GM18861 (cell line): ENCODE data around the gene C6orf47.

Experiments
- ATAC-seq: cut with Tn5 transposase; IDR thresholded peaks from one replicate; pipeline ENCODE4 v1.9.1; 2021; ENCODE audit not compliant: unreplicated experiment

C6orf47 gene

GRCh38 chr6:31662124-31662723 lies 1.6 kb upstream of the C6orf47 start:
- ATAC-seq, result no peak

GRCh38 chr6:31661262-31662123 lies 915 bp upstream of the C6orf47 start:
- no peak for ATAC-seq

- ATAC-seq, result no peak
Observed at GRCh38 chr6:31659649-31660380, 763 bp downstream of the C6orf47 start.

GRCh38 chr6:31658983-31659648 lies 1.5 kb downstream of the C6orf47 start:
- no peak for ATAC-seq

- no peak for ATAC-seq
Observed at GRCh38 chr6:31658158-31658688, 2.4 kb downstream of the C6orf47 start.

GRCh38 chr6:31657406-31658157 lies 3.0 kb downstream of the C6orf47 start:
- ATAC-seq, result no peak

- ATAC-seq, result no peak
Observed at GRCh38 chr6:31655349-31656237, 5.0 kb downstream of the C6orf47 start, which contains the start of gene APOM. TSS of gene APOM (plus strand) at chr6:31655894. CDS start at chr6:31655967, 73 bp downstream.

- no peak for ATAC-seq
Observed at GRCh38 chr6:31654574-31655348, 5.8 kb downstream of the C6orf47 start.

- ATAC-seq, result peak; percentile 50
Observed at GRCh38 chr6:31652925-31653724, 7.5 kb downstream of the C6orf47 start.

- ATAC-seq, result peak; percentile 21
Observed at GRCh38 chr6:31651602-31652191, 8.9 kb downstream of the C6orf47 start.

- ATAC-seq, result no peak
Observed at GRCh38 chr6:31645325-31645724, 15.3 kb downstream of the C6orf47 start.

- no peak for ATAC-seq
Observed at GRCh38 chr6:31643818-31644454, 16.6 kb downstream of the C6orf47 start.

GRCh38 chr6:31642798-31643570 lies 17.6 kb downstream of the C6orf47 start:
- ATAC-seq, result no peak

GRCh38 chr6:31641370-31641769 lies 19.2 kb downstream of the C6orf47 start:
- ATAC-seq, result no peak

GRCh38 chr6:31640612-31641011 lies 20.0 kb downstream of the C6orf47 start:
- no peak for ATAC-seq

GRCh38 chr6:31639449-31639861 lies 21.1 kb downstream of the C6orf47 start:
- ATAC-seq, result no peak
